H1 (cell line): ENCODE results near the gene TRAT1. TPM values are rescaled to one million over a fixed set of nuclear protein-coding genes. Genes with fewer than 3 reads are reported as not detected.

Experiments
- CHD7 ChIP-seq: fragments of 300-600 bp; sonication (generic); IDR thresholded peaks from 2 replicates; pipeline ENCODE4 v1.7.1; 2012; ENCODE audit warnings: low read length, moderate library complexity, mild to moderate bottlenecking, inconsistent platforms; ENCODE audit not compliant: insufficient replicate concordance
- PHF8 ChIP-seq: fragments of 200-600 bp; sonication (generic); conservative IDR thresholded peaks from 2 replicates; pipeline ENCODE4 v1.7.1; 2012; ENCODE audit warnings: low read depth, mild to moderate bottlenecking, inconsistent platforms, low read length, moderate library complexity
- SP1 ChIP-seq: IDR thresholded peaks from 2 replicates; pipeline ENCODE4 v1.6.1; 2011; ENCODE audit warnings: low read depth, low read length
- polyA plus RNA-seq, 7 experiments: library from polyadenylated mRNA; depleted of rRNA in 3 of 7; stranded (reverse) in 5 of 7; unstranded in 2 of 7; fragments of >200 nt in 5 of 7; fragments of 200-250 nt in 2 of 7; gene quantifications; 1 replicate in 5 of 7; 2 replicates in 1 of 7; 4 replicates in 1 of 7; pipeline versions ENCODE4 v1.2.1 to v1.2.3, GENCODE V29; 2011 to 2013; ENCODE audit warnings: missing spikeins in 2 of 7, mixed read lengths in 2 of 7
- total RNA-seq: library from RNA; stranded (reverse); fragmentation: NEBNext Ultra II Directional; extraction: Animal tissue kit (Norgen Biotek cat#: 25700); gene quantifications from 2 replicates; pipeline ENCODE4 v1.2.1, GENCODE V29; 2021

TRAT1 gene
- total and polyA plus RNA-seq, 2 of the 8 experiments (the other 6 are each of a cell fraction or from before 2014, with no cell fraction given): not detected

GRCh38 chr3:108791473-108791872 is 31.1 kb upstream of the TRAT1 start (continued):
- no peak for TF ChIP-seq CHD7
- TF ChIP-seq PHF8: no peak
- TF ChIP-seq SP1: no peak
